ENCODE measurements around the gene TRIM28. TPM values are rescaled to one million over a fixed set of nuclear protein-coding genes. Genes with fewer than 3 reads are reported as not detected.
A peak's percentile ranks its signal among the peaks of the same experiment; 100 is the strongest.
"Not testable (repeated sequence)": the region's sequence is repeated elsewhere in the genome, so short reads cannot be mapped to it uniquely, and the experiment has no call there.

Gene TRIM28
- polyA plus RNA-seq, 3 donors = 16.2 to 234 (median 35.0) TPM

DNA sequence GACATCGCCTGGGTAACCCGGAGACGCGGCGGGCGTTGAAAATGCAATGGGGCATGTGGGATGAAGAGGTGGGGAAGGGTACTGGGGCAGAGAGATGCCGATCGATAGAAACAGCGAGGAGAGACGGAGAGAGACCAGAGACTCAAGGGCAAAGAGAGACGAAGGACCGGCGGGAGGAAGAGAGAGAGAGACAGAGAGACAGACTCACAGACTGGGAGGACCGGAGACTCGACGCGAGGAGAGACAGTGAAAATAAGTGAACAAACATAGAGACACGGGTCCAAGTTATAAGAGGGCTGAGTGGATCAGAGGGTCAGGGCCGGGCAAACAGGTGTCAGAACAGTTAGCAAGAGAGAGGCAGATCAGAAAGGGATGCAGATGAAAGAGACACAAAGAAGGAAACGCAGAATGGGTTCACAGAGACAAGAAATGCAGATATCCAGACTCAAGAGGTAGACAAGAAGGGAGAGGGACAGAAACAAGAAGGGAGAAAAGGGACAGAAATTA, 29.8 kb downstream of the TRIM28 start:
- peaks cover 34% of the 10 kb centered on the region for H3K4me1 Mint-ChIP-seq
- intact Hi-C loops (cut with micrococcal nuclease) = loop anchor here in 1 of 2 donors (1.0 to 2.0 kb wide), 2 partner anchors 14 to 55 kb away; partner anchors contain the start of gene ZBTB45
- H4K20me1 ChIP-seq (ENCODE audit: insufficient read depth, low read length) = no peaks in the 10 kb centered on the region
- H3K9ac ChIP-seq (ENCODE audit: insufficient read depth, low read length, poor library complexity, severe bottlenecking) = peak overlapping the region; percentile 89
- DNase-seq = no peak
- H3K4me1 ChIP-seq (ENCODE audit: control insufficient read depth in 1 of 2, insufficient read depth in 2 of 2, low read length in 2 of 2) = peaks cover 32 to 37% of the 10 kb centered on the region in 2 donors
- H3K4me3 ChIP-seq (replicated peaks in 1 of 3; ENCODE audit: low read depth in 2 of 3, low read length in 3 of 3) = peak overlapping the region; percentile 13 to 82 (median 78)
- H3K36me3 Mint-ChIP-seq = peaks cover 16 to 26% of the 10 kb centered on the region in 2 donors
- H3K27ac Mint-ChIP-seq = peak overlapping the region; percentile 100
- H3K4me2 ChIP-seq (replicated peaks; ENCODE audit: extremely low read depth, low read length, poor library complexity, severe bottlenecking) = peak overlapping the region; percentile 76
- H3K9me3 ChIP-seq (replicated peaks in 1 of 2; ENCODE audit: control insufficient read depth in 1 of 2, insufficient read depth in 1 of 2, low read length in 2 of 2) = no peaks in the 10 kb centered on the region
- peaks cover 0 to 3% (median 0%) of the 10 kb centered on the region in 7 donors for H3K9me3 Mint-ChIP-seq
- H2AFZ ChIP-seq (ENCODE audit: insufficient read depth, low read depth, low read length, poor library complexity, severe bottlenecking) = peak overlapping the region; percentile 56
- 3% methylated on average over 20 of the region's 20 CpGs for WGBS (ENCODE audit: insufficient coverage)
- TF ChIP-seq, protein P1, sequence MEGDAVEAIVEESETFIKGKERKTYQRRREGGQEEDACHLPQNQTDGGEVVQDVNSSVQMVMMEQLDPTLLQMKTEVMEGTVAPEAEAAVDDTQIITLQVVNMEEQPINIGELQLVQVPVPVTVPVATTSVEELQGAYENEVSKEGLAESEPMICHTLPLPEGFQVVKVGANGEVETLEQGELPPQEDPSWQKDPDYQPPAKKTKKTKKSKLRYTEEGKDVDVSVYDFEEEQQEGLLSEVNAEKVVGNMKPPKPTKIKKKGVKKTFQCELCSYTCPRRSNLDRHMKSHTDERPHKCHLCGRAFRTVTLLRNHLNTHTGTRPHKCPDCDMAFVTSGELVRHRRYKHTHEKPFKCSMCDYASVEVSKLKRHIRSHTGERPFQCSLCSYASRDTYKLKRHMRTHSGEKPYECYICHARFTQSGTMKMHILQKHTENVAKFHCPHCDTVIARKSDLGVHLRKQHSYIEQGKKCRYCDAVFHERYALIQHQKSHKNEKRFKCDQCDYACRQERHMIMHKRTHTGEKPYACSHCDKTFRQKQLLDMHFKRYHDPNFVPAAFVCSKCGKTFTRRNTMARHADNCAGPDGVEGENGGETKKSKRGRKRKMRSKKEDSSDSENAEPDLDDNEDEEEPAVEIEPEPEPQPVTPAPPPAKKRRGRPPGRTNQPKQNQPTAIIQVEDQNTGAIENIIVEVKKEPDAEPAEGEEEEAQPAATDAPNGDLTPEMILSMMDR (IDR thresholded peaks at IDR 0.05) = no peak
- H3K36me3 ChIP-seq (replicated peaks in 1 of 2; ENCODE audit: control insufficient read depth in 1 of 2, insufficient read depth in 2 of 2, low read length in 2 of 2) = peaks cover 3 to 21% of the 10 kb centered on the region in 2 donors
- peak overlapping the region; percentile 91 to 99 for H3K4me3 Mint-ChIP-seq
- no peaks in the 10 kb centered on the region for H3K27me3 ChIP-seq (ENCODE audit: control insufficient read depth in 2 of 2, insufficient read depth in 2 of 2, low read length in 2 of 2)
- peak overlapping the region; percentile 96 to 99 for H3K27ac ChIP-seq (ENCODE audit: low read depth in 1 of 2, low read length in 2 of 2)
- peaks cover 0 to 6% (median 0%) of the 10 kb centered on the region in 3 donors for H3K27me3 Mint-ChIP-seq (ENCODE audit: low read depth in 3 of 3)
- H3K79me2 ChIP-seq (ENCODE audit: insufficient read depth, low read length) = peaks cover 25% of the 10 kb centered on the region

DNA sequence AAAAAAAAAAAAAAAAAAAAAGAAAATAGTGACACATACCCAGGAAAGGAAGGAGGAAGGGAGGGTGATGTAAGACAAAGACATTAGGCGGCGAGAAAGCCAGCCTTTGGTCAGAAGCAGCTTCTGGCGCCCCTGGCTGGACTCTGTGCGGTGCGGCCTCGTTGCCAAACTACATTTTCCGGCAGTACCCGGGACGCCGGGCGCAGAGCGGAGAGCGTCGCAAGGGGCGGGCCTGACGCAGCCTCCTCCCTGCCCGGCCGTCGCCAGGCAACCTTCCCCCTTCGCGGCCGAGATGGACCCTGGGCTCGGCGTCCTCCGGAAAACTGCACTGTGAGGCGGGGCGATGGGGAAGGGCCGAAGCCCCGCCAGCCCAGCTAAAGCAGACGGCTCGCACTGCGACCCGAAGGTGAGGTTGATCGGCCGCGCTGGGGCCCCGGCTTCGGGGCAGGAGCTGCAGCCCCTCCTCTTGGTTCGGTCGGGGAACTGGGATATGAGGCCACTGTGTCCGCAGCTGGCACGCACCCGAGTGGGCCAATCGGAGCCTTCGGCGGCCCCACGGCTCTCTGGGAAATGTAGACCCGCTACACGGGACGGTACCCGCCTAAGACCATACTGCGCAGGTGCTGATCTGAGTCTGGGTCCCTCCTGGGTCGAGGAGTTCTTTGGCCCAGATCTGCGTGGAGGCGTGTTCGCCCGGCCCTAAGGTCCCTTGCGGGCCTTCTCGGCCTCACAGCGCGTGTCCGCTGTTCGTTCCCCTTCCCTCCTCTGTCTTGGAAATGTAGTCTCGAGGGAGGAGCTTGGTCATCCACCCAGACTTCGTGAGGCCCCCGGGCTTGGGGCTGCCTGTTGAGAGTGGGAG, 31.5 kb downstream of the TRIM28 start:
- under 1% methylated on average over 54 of the region's 66 CpGs for WGBS (ENCODE audit: insufficient coverage)
- Mint-ChIP-seq H3K4me1 (peaks cover 39% of the 10 kb centered on the region), H3K27ac (peak overlapping the region; percentile 97 to 100 (median 100)), H3K9me3 (peaks cover 0 to 3% (median 0%) of the 10 kb centered on the region in 7 donors), H3K4me3 (peak overlapping the region; percentile 86 to 89), H3K36me3 (peaks cover 10 to 12% of the 10 kb centered on the region in 2 donors), H3K27me3 (ENCODE audit: low read depth in 3 of 3) (peaks cover 0 to 6% (median 0%) of the 10 kb centered on the region in 3 donors)
- H3K79me2 ChIP-seq (ENCODE audit: insufficient read depth, low read length) = peaks cover 24% of the 10 kb centered on the region
- H3K27me3 ChIP-seq (ENCODE audit: control insufficient read depth in 2 of 2, insufficient read depth in 2 of 2, low read length in 2 of 2) = no peaks in the 10 kb centered on the region
- H3K4me1 ChIP-seq (ENCODE audit: control insufficient read depth in 1 of 2, insufficient read depth in 2 of 2, low read length in 2 of 2) = peaks cover 32 to 37% of the 10 kb centered on the region in 2 donors
- H3K4me2 ChIP-seq (replicated peaks; ENCODE audit: extremely low read depth, low read length, poor library complexity, severe bottlenecking) = peak overlapping the region; percentile 72
- intact Hi-C loops (cut with micrococcal nuclease) = no loop called here
- no peaks in the 10 kb centered on the region for H3K9me3 ChIP-seq (replicated peaks in 1 of 2; ENCODE audit: control insufficient read depth in 1 of 2, insufficient read depth in 1 of 2, low read length in 2 of 2)
- peaks cover 3 to 4% of the 10 kb centered on the region in 2 donors for H3K36me3 ChIP-seq (replicated peaks in 1 of 2; ENCODE audit: control insufficient read depth in 1 of 2, insufficient read depth in 2 of 2, low read length in 2 of 2)
- peak overlapping the region; percentile 96 to 98 for H3K27ac ChIP-seq (ENCODE audit: low read depth in 1 of 2, low read length in 2 of 2)
- H3K9ac ChIP-seq (ENCODE audit: insufficient read depth, low read length, poor library complexity, severe bottlenecking) = peak overlapping the region; percentile 91
- peak; percentile 97 to 98 (median 97) for DNase-seq
- peak overlapping the region; percentile 73 for H2AFZ ChIP-seq (ENCODE audit: insufficient read depth, low read depth, low read length, poor library complexity, severe bottlenecking)
- H4K20me1 ChIP-seq (ENCODE audit: insufficient read depth, low read length) = no peaks in the 10 kb centered on the region
- H3K4me3 ChIP-seq (replicated peaks in 1 of 3; ENCODE audit: low read depth in 2 of 3, low read length in 3 of 3) = peak overlapping the region; percentile 27 to 74 (median 72)
- TF ChIP-seq, protein P1 (IDR thresholded peaks at IDR 0.05) = no peak

DNA sequence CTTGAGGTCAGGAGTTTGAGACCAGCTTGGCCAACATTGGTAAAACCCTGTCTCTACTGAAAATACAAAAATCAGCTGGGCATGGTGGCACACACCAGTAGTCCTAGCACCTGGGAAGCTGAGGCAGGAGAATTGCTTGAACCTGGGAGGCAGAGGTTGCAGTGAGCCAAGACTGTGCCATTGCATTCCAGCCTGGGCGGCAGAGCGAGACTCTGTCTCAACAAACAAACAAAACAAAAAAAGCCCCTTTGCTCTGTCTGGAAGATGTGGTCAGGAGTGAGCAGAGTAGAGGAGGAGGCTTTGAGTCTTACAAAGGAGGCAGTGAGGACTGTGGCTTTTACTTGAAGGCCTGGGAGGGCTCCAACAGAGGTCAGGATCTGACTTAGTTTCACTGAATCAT, 33.7 kb downstream of the TRIM28 start:
- intact Hi-C loops (cut with micrococcal nuclease); H2AFZ ChIP-seq (ENCODE audit: insufficient read depth, low read depth, low read length, poor library complexity, severe bottlenecking); DNase-seq; H3K9me3 Mint-ChIP-seq; H3K4me3 Mint-ChIP-seq; H3K4me2 ChIP-seq (replicated peaks; ENCODE audit: extremely low read depth, low read length, poor library complexity, severe bottlenecking); H3K27me3 ChIP-seq (ENCODE audit: control insufficient read depth in 2 of 2, insufficient read depth in 2 of 2, low read length in 2 of 2); H3K4me3 ChIP-seq (replicated peaks in 1 of 3; ENCODE audit: low read depth in 2 of 3, low read length in 3 of 3); H3K27ac ChIP-seq (ENCODE audit: low read depth in 1 of 2, low read length in 2 of 2); H3K9ac ChIP-seq (ENCODE audit: insufficient read depth, low read length, poor library complexity, severe bottlenecking); H3K9me3 ChIP-seq (replicated peaks in 1 of 2; ENCODE audit: control insufficient read depth in 1 of 2, insufficient read depth in 1 of 2, low read length in 2 of 2); H3K27me3 Mint-ChIP-seq (ENCODE audit: low read depth in 3 of 3); H4K20me1 ChIP-seq (ENCODE audit: insufficient read depth, low read length): not testable (repeated sequence)
- Mint-ChIP-seq H3K27ac (peak overlapping the region in 1 of 7 donors; percentile 43), H3K4me1 (peaks cover 32% of the 10 kb centered on the region), H3K36me3 (peaks cover 15 to 19% of the 10 kb centered on the region in 2 donors)
- Histone ChIP-seq H3K4me1 (ENCODE audit: control insufficient read depth in 1 of 2, insufficient read depth in 2 of 2, low read length in 2 of 2) (peaks cover 23% of the 10 kb centered on the region in 2 donors), H3K36me3 (replicated peaks in 1 of 2; ENCODE audit: control insufficient read depth in 1 of 2, insufficient read depth in 2 of 2, low read length in 2 of 2) (peaks cover 2 to 13% of the 10 kb centered on the region in 2 donors), H3K79me2 (ENCODE audit: insufficient read depth, low read length) (peaks cover 10% of the 10 kb centered on the region)
- no CpG with 5 or more reads among the region's 2 CpGs for WGBS (ENCODE audit: insufficient coverage)
